ENCODE measurements around the gene HUNK.
"Not testable (repeated sequence)": the region's sequence is repeated elsewhere in the genome, so short reads cannot be mapped to it uniquely, and the experiment has no call there.

The HUNK gene

DNA sequence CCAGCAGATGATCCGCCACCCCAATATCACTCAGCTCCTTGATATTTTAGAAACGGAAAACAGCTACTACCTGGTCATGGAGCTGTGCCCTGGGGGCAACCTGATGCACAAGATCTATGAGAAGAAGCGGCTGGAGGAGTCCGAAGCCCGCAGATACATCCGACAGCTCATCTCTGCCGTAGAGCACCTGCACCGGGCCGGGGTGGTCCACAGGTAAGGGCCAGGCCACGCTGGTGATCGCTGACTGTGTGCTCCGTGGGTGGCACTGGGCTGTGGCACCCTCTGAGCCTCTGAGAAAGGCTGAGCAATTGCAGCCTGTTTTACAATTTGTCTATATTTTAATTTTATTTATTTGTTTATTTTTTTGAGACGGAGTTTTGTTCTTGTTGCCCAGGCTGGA is 51.7 kb downstream of the HUNK start:
- DNase-seq: no peak

DNA sequence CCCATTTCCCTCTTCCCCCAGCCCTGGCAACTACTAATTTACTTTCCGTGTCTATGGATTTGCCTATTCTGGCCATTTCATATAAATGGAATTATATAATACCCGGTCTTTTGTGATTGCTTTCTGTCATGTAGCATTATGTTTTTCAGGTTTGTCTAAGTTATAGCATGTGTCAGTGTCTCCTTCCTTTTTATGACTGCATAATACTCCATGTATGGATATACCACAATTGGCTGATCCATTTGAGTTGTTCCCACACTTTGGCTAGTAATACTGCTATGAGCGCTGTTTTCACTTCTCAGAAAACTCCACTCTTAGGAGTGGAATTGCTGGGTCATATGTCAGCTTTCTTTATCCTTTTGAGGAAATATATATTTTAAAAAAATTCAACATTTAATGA is 53.7 kb downstream of the HUNK start:
- DNase-seq: no peak

- no peak for DNase-seq
Measured at GRCh38 chr21:31927689-31928353, 55.0 kb downstream of the HUNK start.

- DNase-seq: no peak
Measured at GRCh38 chr21:31928656-31929055, 55.8 kb downstream of the HUNK start.

DNA sequence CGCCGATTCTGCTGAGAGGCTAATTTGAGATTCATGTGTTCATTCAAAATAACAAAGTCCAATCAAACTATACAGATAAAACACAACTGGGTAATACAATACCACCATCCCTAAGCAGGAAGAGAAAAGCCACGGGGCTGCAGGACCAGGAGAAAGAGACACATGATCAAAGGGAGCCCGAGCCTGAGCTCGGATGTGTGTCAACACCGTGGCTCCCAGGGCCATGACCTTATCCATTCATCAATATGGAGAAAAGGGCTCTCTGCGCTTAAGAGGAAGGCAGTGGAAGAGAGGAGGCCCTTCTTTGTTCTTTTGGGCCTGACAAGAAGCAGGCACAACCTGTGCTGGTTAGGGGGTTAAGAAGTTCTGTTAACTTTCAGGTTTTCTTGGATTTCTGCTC is 56.7 kb downstream of the HUNK start:
- DNase-seq: no peak

- no peak for DNase-seq
Measured at GRCh38 chr21:31930001-31930400, 57.2 kb downstream of the HUNK start.

DNA sequence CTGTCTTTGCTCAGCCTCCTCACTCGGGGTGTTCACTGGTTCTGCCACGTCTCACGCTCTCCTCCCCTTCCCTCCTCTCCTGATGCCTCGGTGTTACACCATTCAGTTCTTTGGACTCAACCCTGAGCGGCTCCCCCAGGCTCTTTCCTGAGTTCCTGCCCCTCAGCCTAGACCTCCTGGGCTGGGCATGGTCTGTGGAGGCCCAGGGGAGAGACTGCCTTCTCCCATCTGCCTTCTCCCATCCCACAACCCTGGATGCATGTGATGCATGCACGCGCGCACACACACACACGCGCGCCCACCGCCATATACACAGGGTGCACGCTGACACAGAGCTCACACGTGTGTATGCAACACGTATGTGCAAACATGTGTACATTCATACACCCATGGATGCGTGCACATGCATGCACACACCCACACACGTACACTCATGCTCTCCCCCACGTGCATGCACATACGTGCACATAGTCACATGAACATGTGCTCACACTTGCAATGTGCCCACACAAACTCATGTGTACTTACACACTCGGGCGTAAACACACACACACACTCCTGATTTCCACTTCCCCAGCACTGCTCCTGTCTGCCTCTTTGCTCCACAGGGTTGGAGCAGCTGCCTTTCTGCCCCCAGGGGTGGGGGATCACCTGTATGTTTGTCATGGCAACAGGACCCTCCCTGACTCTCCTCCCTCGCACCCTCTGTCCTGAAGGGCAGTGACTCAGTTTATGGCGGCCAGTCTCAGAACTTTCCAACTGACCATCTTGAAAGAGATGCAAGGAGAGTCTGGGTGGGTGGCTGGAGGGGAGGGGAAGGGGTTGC is 59.0 kb downstream of the HUNK start:
- no peak for DNase-seq

DNA sequence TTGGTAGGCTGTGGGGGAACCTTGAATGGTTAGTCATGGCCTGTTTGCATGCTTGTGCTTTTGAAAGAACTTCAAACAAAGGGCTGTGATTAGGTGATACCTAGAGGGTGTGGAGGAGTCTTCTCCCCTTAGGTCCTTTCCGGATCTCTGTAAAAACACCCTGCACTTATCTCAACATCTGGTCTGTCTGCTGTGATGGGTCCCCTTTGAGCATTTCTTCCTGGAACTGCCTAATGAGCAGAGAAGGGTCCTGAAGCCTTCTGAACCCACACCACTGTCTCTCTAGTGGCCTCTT is 59.6 kb downstream of the HUNK start:
- DNase-seq: no peak

DNA sequence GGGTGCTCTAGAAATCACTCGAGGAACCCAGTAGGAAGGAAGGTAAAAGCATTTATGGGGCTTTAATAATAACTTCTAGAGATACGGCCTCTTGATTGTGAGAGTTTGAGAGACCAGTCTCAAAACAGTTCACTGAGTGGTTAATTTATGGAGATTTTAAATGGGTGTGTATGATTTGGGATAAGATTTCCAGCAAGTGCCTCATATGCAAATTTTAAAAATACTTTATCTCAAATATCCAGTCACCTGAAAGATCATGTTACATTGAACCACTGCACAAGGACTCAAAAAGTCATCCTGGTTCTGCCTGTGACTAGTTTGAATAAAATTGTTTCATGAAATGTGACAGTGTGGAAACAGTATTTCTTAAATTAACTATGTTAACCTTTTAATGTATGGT is 64.5 kb downstream of the HUNK start:
- no peak for DNase-seq

- DNase-seq: no peak
Measured at GRCh38 chr21:31938330-31939301, 65.8 kb downstream of the HUNK start.

DNA sequence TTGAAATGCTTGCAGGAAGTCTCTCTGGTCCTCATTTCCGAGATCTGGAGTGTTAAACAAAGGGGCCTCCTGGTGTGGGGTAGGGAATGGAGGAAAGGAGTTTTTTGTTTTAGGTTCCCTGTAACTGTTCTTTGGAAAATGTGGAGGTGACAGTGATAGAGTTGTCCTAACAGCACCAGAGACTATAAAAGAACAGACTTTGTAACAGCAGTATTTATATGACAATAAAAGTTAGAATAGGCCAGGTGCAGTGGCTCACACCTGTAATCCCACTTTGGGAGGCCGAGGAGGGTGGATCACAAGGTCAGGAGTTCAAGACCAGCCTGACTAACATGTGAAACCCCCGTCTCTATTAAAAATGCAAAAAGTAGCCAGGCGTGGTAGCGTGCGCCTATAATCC is 68.9 kb downstream of the HUNK start:
- no peak for DNase-seq

GRCh38 chr21:31943561-31943960 is 70.7 kb downstream of the HUNK start:
- no peak for DNase-seq

- DNase-seq: no peak
Measured at GRCh38 chr21:31945141-31945540, 72.3 kb downstream of the HUNK start.

- DNase-seq: no peak
Measured at GRCh38 chr21:31945546-31945945, 72.7 kb downstream of the HUNK start.

DNA sequence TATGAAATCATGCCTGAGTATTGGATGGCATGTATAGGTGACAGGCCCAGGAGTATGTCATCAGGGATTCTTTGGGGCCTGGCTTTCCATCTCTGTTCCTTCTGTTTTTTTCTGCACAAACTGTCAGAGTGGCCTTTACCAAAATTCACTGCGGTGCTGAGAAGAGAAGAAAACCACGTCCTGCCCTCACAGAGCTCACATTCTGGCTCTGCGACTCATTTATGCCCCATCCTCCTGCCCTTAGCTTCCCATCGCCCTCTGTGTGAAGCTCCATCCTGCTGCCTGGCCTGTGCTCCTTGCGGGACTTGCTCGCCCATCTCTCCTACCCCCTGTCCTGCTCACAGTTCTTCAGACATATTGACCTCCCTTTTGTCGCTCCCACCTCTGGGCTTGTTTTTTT is 73.4 kb downstream of the HUNK start:
- DNase-seq: no peak

GRCh38 chr21:31946876-31947550 is 74.2 kb downstream of the HUNK start:
- DNase-seq: not testable (repeated sequence)

GRCh38 chr21:31948676-31949075 is 75.9 kb downstream of the HUNK start:
- no peak for DNase-seq

- DNase-seq: no peak
Measured at GRCh38 chr21:31952828-31953227, 80.0 kb downstream of the HUNK start.

- DNase-seq: no peak
Measured at GRCh38 chr21:31957631-31958030, 84.8 kb downstream of the HUNK start.

- no peak for DNase-seq
Measured at GRCh38 chr21:31959881-31960280, 87.1 kb downstream of the HUNK start.

DNA sequence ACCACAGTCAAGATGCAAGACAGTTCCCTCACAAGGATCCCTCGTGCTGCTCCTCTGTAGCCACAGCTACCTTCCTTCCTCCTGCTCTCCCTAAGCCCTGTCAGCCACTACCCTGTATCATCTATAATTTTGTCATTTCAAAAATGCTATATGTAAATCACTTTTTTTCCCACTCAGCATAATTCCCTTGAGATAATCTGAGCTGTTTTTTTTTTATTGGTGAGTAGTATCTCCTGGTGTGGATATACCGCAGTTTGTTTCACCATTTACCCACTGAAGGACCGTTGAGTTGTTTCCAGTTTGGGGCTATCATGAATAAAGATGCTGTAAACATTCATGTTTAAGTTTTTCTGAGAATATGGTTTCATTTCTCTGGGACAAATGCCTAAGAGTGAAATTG is 88.2 kb downstream of the HUNK start:
- no peak for DNase-seq

GRCh38 chr21:31961704-31962103 is 88.9 kb downstream of the HUNK start:
- no peak for DNase-seq

GRCh38 chr21:31964692-31965091 is 91.9 kb downstream of the HUNK start:
- DNase-seq: no peak

Measured in NCI-H1930 (cell line).